IPS DF 4.7 (cell line): Measurements from ENCODE around the gene LY6G5C.
A peak's percentile ranks its signal among the peaks of the same experiment; 100 is the strongest.

Experiments used
- DNase-seq: peaks from one replicate; pipeline ENCODE4 v3.0.0-alpha.2; 2013; ENCODE audit warnings: low spot score; ENCODE audit errors: extremely low read depth

The LY6G5C gene

GRCh38 chr6:31680226-31681134, at the start of gene LY6G5C:
Gene LY6G5C, minus strand, starts transcription at chr6:31681067. Its CDS starts 694 bp downstream, at chr6:31680373.
- no peak for DNase-seq

DNA sequence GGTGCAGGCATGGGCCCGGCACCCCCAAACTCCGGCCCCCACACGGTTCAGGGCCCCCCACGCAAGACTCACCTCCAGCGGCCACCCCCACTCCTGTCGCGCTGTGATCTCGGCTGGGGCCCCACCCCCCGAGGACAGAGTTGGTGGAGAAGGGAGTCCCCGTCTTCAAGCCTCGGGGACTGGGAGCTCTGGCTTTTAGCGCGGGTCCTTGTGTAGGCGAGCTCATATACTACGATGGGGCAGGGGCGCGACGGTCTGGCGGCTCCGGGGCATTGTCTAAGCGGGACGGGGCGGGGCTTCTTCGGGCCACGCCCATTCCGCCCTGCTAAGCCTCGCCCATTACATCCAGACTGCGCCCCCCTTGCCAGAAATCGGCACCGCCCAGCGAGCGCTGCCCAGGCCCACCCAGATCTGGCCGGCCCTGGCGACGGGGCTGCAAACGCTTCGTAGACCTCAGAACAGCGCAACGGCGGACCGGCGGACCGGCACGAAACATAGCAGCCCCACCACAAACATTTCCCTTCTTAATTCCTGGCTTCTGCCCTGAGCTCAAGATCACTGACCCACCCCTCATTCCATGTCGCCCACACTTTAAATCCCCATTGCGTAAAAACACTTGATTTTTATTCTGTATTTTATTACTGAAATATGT, 49.2 kb upstream of the LY6G5C start:
- DNase-seq: peak; percentile 46

DNA sequence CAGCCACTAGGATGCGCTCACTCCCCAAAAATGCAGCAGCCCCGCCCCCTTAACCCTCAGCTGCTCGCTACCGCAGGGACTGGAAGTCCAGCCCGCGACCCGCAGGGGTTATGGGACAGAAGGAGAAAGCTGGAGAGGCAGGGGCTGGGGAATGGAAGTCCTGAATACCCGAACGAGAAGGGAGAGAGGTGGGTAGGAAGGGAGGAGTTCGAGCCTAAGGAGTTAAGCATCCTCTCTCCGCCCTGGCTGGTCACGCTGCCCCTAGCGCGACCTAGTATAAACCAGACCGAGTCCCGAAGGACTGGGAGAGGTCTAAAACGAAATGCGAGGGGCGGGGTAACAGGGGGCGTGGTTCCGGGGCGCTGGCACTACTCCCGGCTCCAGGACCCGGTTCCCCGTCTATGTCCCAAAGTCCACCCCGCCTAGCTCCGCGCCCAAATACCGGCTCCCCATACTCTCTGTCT, 48.7 kb upstream of the LY6G5C start:
- peak; percentile 71 for DNase-seq

GRCh38 chr6:31728767-31729514, 48.1 kb upstream of the LY6G5C start, which contains the start of gene DDAH2:
Gene DDAH2, minus strand, starts transcription at chr6:31729299. Its CDS starts 138 bp downstream, at chr6:31729161.
- DNase-seq: no peak

GRCh38 chr6:31727717-31728671, 47.1 kb upstream of the LY6G5C start:
- no peak for DNase-seq

DNA sequence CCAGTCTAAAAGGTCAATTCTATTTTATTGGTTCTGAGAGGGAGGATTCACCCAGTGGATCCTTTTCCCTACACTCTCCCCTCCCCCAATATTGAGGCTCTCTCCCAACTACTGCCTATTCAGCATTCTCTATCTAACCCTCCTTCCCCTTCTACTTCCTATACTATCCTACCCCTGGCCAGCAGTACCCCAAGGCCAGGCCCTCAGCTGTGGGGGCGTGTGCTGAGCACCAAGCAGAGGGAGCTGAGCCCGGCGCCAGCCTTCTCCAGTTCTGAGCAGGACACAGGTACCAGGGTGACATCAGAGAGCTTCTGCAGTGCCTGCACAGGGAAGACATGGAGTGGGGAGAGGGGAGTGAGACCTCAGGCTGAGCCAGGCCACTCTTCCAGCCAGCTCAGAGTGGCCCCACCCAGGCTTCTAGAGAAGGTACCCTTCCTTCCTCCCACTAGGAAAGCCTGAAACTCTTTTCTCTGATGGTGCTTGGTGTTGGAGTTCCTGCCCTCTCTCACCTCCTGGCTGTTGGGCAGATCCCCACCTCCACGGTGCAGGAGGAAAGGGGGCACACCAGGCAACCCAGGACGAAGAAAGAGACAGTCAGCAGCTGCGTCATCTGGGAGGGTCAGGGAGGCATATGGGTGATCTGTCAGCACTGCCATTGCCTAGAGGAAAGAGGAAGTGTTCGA, 46.3 kb upstream of the LY6G5C start:
- no peak for DNase-seq

GRCh38 chr6:31725502-31726350, 44.9 kb upstream of the LY6G5C start:
- DNase-seq: no peak

GRCh38 chr6:31723980-31724691, 43.3 kb upstream of the LY6G5C start:
- DNase-seq: no peak

DNA sequence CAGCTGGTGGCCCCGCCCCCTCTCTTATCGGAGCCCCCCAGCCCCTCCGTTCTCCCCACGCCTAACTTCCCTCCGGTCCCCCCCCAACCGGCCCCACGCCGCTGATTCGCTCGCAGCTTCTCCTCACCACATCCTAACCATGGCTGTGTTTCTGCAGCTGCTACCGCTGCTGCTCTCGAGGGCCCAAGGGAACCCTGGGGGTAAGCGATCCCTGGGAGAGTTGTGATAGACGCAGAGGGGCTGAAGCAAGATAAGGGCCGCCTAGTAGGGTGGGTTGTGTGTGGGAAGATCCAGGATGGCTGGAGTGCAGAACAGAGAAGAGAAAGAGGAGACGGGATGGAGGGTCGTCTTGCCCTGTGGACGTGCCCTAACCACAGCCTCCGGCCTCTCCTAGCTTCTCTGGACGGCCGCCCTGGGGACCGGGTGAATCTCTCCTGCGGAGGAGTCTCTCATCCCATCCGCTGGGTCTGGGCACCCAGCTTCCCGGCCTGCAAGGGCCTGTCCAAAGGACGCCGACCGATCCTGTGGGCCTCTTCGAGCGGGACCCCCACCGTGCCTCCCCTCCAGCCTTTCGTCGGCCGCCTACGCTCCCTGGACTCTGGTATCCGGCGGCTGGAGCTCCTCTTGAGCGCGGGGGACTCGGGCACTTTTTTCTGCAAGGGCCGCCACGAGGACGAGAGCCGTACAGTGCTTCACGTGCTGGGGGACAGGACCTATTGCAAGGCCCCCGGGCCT, 42.5 kb upstream of the LY6G5C start, which contains the start of gene MPIG6B:
Gene MPIG6B, plus strand, starts transcription at position 129 of the 735 bp plus-strand sequence. Its CDS starts 11 bp downstream, at position 140.
- no peak for DNase-seq

DNA sequence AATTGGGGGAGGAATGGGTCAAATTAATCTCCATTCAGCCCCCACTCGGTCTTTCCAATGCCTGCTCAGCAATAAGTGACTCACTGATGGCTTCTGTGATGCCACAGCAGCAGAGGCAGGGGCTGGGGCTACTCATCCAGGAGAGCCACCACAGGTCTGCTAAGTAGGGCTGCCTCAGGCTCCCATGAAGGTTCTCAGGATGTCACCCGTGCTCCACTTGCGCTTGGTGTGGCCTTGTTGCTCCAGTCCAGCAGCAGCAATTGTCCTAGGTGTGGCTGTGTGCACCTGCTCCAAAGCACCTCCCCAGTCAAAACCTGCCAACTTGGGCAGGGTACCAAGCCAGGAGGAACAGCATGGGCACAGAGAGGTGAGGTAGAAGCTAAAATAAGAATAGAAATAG, 41.3 kb upstream of the LY6G5C start:
- no peak for DNase-seq

DNA sequence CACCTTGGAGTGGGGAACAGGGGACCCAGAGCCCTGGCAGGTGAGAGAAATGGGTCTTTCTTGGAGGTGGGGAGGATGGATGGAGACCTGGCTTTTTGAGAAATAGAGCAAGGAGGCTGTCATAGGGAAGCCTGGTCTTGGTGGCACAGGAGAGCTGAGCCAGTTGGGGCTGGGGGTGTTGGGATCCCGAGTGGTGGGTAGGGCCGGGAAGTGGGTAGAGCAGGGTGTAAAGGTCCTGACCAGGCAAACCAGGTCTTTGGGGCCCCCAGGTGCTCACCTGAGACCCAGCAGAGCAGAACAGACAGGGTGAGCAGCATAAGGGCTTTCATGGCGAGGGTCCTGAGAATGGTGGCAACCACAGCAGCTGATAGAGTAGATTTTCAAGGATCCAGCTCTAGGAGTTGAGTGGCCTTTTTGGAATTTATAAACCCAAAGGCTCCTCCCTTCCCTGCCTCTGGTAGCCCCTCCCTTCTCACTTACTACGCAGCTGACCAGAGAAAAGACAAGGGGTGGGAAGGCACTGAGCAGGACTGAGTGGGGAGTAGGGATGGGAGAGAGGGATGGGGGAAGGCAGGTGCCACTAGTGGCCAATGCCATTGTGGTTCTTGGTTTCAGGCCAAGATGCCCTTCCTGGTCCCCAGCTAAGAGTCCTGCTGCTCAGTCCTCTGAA, 40.6 kb upstream of the LY6G5C start, which contains the start of gene LY6G6C:
Gene LY6G6C, minus strand, starts transcription at position 396 of the 670 bp plus-strand sequence. Its CDS starts 67 bp downstream, at position 329.
- DNase-seq: no peak

DNA sequence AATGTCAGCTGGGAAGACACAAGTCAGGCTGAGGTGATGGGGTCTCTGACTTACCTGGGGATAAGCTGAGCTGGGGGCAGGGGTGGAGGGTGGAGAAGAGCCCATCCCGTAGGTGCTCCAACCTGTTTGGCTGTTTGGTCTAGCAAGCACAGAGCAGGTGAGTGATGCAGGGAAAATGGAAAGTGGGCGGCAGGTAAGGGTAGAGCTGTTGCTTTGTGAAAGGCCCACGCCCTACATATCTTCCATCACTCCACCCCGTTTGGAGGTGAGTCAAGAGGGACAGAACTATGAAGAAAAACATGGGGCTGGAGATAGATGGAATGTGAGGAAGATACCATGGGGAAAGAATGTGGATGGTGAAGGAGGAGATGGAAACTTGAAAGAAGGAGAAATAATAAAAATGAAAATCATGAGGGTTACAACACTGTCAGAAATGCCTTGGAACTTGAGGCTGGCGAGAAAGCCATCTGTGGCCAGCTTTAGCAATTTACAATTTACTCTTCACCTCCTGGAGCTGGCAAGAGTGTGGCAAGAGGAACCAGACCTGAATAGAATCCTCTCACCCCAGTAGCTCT, 39.4 kb upstream of the LY6G5C start:
- no peak for DNase-seq

GRCh38 chr6:31719001-31719400, 38.1 kb upstream of the LY6G5C start:
- no peak for DNase-seq

GRCh38 chr6:31718265-31718664, 37.4 kb upstream of the LY6G5C start:
- DNase-seq: no peak

GRCh38 chr6:31717499-31718222, 36.8 kb upstream of the LY6G5C start:
- DNase-seq: no peak
